Measurements from ENCODE around the gene KCNJ1. TPM values are rescaled to one million over a fixed set of nuclear protein-coding genes. Genes with fewer than 3 reads are reported as not detected.

The KCNJ1 gene
- total RNA-seq, 1 donor from 2014 or later: not detected

- intact Hi-C loops (cut with micrococcal nuclease): no loop called here
Measured at GRCh38 chr11:128853559-128853958, 13.5 kb downstream of the KCNJ1 start.

- intact Hi-C loops (cut with micrococcal nuclease): no loop called here
Measured at GRCh38 chr11:128852327-128853023, 14.6 kb downstream of the KCNJ1 start.

GRCh38 chr11:128848815-128849455 is 18.2 kb downstream of the KCNJ1 start:
- intact Hi-C loops (cut with micrococcal nuclease): loop anchor here (1.0 kb wide), 1 partner anchor 818 kb away; no protein-coding TSS in a partner anchor

- intact Hi-C loops (cut with micrococcal nuclease): no loop called here
Measured at GRCh38 chr11:128846985-128847384, 20.1 kb downstream of the KCNJ1 start.

GRCh38 chr11:128845334-128845780 is 21.7 kb downstream of the KCNJ1 start:
- intact Hi-C loops (cut with micrococcal nuclease): no loop called here

- intact Hi-C loops (cut with micrococcal nuclease): no loop called here
Measured at GRCh38 chr11:128843198-128843785, 23.8 kb downstream of the KCNJ1 start.

- intact Hi-C loops (cut with micrococcal nuclease): no loop called here
Measured at GRCh38 chr11:128841461-128842072, 25.5 kb downstream of the KCNJ1 start.

GRCh38 chr11:128840783-128841182 is 26.3 kb downstream of the KCNJ1 start:
- intact Hi-C loops (cut with micrococcal nuclease): no loop called here

- intact Hi-C loops (cut with micrococcal nuclease): no loop called here
Measured at GRCh38 chr11:128840137-128840536, 27.0 kb downstream of the KCNJ1 start.

- intact Hi-C loops (cut with micrococcal nuclease): no loop called here
Measured at GRCh38 chr11:128839081-128839480, 28.0 kb downstream of the KCNJ1 start.

GRCh38 chr11:128837627-128838026 is 29.5 kb downstream of the KCNJ1 start:
- intact Hi-C loops (cut with micrococcal nuclease): no loop called here

GRCh38 chr11:128835741-128836430 is 31.2 kb downstream of the KCNJ1 start:
- intact Hi-C loops (cut with micrococcal nuclease): no loop called here

GRCh38 chr11:128834157-128834556 is 32.9 kb downstream of the KCNJ1 start:
- intact Hi-C loops (cut with micrococcal nuclease): no loop called here

- intact Hi-C loops (cut with micrococcal nuclease): no loop called here
Measured at GRCh38 chr11:128832121-128832497, 35.0 kb downstream of the KCNJ1 start.

GRCh38 chr11:128831174-128832120 is 35.6 kb downstream of the KCNJ1 start:
- intact Hi-C loops (cut with micrococcal nuclease): loop anchor here (1.0 to 2.0 kb wide), 11 partner anchors 29 to 800 kb away; no protein-coding TSS in a partner anchor

GRCh38 chr11:128830290-128831173 is 36.6 kb downstream of the KCNJ1 start:
- intact Hi-C loops (cut with micrococcal nuclease): loop anchor here (1.0 to 2.0 kb wide), 12 partner anchors 30 to 799 kb away; no protein-coding TSS in a partner anchor

- intact Hi-C loops (cut with micrococcal nuclease): no loop called here
Measured at GRCh38 chr11:128828350-128828749, 38.7 kb downstream of the KCNJ1 start.

GRCh38 chr11:128827191-128827893 is 39.8 kb downstream of the KCNJ1 start:
- intact Hi-C loops (cut with micrococcal nuclease): no loop called here
